Activated CD4-positive, alpha-beta T cell treated with anti-CD3 and anti-CD28 coated beads, Interleukin-2, amount 50 U/mL, for 24 hours (primary cell): Measurements from ENCODE around the gene ZNF239.
"Not testable (repeated sequence)": the region's sequence is repeated elsewhere in the genome, so short reads cannot be mapped to it uniquely, and the experiment has no call there.

Experiments used
- DNase-seq, 2 donors: peaks; one replicate each; pipeline ENCODE4 v3.0.0-alpha.2; 2020; ENCODE audit warnings: low read depth in 1 of 2, low spot score in 1 of 2

ZNF239 gene

DNA sequence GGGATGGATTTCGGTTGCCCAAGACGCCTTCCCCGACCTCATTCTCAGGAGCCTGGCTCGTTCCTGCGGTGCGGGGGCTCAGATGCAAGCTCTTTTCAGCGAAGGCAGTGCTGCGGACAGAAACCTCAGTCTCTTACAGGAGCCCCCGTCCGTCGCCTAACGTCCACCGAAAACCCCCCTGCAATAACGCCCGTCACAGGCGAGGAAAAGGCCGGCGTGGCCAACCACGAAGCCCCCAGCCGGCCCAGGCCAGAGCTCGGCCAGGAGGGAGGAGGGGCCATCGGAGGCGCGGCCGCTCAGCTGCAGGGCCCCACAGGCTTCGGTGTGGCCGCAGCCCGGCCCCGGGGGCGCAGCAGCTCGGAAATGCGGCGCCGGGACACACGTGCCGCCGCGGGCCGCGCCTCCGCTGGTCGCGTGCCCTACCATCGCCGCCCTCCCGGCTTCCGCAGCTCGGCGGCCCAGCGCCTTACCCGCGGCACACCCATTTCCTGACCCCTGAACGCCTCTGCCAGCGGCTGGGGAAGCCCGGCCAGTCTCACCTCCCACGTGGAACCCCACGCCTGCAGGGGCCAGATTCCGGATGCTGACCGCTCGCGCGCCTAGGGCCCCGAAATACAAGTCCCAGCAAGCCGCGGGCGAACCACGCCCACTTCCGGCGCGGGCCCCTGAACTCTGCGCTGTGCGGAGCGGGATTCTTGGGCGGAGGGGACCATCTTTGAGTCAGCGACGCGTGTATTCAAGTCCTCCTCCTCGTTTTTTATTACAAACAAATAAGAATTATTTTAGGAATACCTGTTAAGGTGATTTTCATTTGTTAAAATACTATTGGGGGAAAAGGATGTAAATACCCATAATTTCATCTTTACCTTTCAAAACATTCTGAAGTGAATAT, at the start of gene ZNF239:
TSS of gene ZNF239 (minus strand) at position 616 of the 892 bp plus-strand sequence. CDS start 16,537 bp downstream, outside the sequence.
- peak; percentile 70 to 77 for DNase-seq

DNA sequence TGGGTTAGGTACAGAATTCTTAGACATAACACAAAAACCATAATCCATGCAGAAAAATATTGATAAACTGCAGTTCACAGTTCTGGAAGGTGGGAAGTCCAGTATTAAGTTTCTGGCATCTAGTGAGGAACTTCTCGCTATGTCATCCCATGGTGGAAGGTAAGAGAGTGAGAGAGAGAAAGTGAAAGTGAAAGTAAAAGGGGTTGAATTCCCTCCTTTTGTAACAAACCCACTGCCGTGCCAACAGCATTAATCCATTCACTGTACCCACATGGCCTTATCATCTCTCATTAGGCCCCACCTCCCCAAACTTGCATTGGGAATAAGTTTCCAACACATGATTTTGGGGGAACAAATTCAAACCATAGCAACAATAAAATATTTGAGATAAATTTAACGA, 48.9 kb upstream of the ZNF239 start:
- DNase-seq: no peak

DNA sequence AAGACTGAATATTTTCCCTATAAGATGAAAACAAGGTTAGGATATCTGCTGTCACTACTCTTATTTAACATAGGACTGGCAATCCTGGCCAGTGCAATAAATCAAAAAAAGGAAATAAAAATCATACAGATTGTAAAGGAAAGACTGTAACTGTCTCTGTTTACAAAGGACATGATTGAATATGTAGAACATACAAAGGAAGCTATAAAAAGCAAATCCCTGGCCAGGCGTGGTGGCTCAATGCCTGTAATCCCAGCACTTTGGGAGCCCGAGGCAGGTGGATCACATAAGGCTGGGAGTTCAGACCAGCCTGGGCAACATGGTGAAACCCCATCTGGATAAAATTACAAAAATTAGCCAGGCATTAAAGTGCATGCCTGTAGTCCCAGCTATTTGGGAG, 47.6 kb upstream of the ZNF239 start:
- DNase-seq: no peak

DNA sequence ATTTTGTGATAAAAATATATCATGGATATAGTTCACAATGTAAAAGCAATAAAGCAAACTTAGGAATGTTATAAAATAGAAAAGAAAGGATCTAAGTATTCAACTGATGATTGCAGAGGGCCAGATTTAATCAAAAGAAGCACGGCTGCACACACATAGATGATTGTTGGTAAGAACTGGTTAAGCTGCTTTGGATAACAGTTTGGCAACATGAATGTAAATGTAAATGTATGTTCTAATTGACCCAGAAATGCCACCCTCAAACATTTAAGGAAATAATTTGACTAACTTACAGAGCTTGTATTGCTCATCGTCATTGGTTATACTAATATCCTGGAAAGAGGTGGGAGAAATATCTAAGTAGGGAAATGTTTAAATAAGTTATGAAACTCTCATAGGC, 45.0 kb upstream of the ZNF239 start:
- no peak for DNase-seq

DNA sequence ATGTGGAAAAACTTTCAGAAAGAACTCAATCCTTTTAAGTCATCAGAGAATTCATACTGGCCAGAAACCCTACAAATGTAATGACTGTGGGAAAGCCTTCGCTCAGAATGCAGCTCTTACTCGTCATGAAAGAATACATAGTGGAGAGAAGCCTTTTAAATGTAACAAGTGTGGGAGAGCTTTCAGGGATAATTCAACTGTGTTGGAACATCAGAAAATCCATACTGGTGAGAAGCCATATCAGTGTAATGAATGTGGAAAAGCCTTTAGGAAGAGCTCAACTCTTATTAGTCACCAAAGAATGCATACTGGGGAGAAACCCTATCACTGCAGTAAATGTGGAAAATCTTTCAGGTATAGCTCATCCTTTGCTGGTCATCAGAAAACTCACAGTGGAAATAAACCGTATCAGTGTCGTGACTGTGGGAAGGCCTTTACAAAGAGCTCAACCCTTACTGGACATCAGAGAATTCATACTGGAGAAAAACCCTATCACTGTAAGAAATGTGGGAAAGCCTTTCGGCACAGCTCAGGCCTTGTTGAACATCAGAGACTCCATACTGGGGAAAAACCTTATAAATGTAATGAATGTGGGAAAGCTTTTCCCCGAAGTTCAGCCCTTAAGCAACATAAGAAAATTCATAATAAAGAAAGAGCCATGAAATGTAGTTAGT, 42.4 kb upstream of the ZNF239 start:
- DNase-seq: no peak

DNA sequence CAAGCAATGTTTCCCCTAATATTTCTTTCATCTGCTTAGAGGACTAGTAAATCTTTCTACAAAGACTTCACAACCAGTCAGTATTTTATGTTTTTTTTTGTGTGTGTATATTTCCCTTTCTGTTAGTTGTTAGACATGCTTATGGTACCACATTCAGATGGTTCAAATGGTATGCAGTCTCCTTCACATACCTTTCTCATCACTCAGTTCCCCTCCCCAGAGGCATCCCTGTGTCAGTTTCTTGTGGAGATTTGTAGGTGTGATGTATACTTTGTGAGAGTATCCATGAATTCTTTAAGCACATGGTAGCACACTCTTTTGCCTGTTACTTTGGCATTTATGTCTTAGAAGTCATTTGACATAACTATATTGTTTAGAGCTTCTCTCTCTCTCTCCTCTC, 36.2 kb upstream of the ZNF239 start:
- no peak for DNase-seq

DNA sequence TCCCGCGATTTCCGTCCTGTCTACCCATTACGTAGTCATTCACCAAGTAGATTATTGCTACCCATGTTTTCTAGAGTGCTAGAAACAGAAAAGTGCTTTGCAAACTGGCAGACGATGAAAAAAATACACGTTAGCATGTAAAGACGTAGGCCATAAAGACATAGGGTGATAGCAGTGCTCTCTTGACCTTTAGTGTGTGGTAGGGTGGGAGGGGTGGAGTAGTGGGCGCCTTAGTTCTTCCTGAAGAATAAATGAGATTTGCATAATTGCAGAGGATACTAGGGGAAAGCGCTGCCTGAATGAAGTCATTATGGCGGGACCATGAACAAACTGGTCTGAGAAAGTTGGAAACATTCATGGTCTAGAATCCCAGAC, 32.8 kb upstream of the ZNF239 start:
- DNase-seq: no peak

DNA sequence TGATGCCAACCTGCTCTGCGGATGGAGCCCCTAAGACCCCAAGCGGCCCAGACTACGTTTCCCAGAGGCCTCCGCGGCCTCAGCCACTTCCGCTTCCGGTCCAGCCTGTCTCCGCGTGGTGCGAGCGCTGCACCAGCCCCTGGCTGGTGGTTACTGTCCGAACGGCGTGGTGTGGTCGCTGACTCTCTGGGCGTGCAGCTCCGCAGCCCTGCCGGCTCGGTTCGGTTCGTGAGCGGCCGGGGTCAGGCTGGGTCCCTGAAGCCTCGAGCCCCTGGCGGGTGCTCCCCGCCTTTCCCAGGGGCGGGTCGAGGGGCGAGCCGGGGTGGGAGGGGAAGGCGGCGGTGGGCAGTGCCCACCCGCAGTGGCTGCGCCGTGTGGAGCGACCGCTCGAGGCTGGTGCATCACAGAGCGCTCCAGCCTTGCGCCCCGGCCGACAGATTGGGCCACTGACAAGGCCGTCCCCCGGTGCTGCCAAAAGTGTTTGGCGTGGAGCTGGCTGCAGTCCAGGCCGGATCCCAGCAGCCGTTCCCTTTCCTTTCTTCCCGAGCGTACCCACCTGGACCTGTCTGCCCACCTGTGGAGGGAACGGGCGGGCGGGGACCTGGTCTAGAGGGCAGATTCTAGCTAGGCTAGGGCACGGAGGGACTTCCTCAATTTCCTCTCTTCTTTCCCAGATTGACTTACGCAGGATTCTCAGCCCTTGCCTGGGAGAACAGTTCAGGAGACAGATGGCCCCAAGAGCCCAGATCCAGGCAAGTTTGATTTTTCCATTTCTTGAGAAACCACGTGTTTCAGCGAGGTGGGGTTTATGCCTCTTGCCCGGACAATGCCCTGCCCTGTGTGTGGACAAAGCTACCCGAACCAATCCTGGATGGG, 32.1 kb upstream of the ZNF239 start, which contains the start of gene ZNF485:
TSS of gene ZNF485 (plus strand) at position 116 of the 876 bp plus-strand sequence. CDS start at position 729, 613 bp downstream.
- DNase-seq: peak; percentile 57 to 69

DNA sequence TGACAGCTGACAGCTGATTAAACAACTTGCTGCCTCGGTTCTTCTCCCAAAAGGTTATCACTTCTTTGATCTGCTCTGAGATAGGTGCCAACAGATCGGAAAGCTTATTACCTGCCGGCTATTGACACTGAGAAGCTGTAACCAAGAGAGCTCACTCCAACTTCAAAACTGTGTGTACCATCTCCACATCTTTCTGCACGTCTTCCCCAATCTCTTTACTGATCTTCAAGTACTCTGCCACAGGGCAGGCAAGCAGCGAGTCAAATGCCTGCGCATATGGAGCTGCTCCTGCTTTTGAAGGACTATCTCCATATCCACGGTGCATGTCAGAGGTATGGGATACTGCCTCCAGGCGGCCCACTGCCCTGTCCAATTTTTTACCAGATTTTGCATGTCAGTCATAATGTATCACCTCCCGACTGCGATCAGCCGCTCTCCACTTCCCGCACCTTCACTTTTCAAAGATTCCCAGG, 31.5 kb upstream of the ZNF239 start:
- no peak for DNase-seq

DNA sequence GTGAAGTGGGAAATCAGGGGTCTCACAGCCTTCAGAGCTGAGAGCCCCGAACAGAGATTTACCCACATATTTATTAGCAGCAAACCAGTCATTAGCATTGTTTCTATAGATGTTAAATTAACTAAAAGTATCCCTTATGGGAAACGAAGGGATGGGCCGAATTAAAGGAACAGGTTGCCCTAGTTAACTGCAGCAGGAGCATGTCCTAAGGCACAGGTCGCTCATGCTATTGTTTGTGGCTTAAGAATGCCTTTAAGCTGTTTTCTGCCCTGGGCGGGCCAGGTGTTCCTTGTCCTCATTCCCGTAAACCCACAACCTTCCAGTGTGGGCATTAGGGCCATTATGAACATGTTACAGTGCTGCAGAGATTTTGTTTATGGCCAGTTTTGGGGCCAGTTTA, 27.2 kb upstream of the ZNF239 start:
- not testable (repeated sequence) for DNase-seq

DNA sequence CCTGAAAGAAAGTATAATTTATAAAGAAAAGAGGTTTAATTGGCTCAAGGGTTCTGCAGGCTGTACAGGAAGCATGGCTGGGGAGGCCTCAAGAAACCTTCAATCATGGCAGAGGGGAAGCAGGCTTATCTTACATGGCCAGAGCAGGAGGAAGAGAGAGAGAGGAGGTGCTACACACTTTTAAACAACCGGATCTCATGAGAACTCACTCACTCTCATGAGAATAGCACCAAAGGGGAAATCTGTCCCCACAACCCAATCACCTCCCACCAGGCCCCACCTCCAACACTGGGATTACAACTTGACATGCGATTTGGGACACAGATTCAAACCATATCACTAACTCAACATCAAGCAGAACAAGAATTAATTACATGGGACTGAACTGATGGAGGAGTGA, 24.9 kb upstream of the ZNF239 start:
- DNase-seq: no peak

DNA sequence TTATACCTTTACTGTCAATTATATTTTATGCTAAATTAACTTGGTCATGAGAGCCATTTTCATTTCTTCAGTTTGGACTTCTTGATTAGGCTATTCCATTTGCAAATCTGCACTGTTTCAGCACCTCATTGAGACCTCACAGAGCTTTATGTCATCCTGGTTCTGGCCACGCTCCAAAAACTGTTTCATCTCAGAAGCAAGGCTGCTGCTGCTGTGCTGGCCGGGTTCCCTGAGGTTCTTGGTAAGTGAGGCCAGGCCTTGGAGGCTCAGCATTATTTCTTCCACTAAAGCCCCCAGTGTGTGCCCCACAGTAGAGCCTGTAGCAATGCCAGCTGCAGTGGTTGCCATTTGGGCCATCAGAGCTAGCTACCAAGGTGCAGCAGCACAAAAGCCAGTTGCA, 24.0 kb upstream of the ZNF239 start:
- DNase-seq: no peak

DNA sequence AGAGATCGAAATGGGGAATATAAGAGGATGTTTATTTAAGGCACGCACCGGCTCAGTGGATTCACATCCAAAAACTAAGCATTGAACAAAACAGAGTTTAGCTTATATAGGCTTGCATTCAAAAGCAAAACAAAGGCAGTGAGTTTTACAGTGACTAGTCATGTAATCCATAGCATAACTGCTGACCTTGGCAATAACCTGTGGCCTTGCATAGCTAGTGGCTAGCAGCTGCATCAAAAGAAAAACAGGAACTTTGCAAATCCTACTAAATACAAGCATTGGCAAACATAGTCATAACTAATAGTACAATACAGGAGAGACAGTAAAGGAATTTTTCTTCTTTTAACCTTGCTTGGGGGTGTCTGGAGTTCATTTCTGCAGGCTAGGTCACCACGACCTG, 22.1 kb upstream of the ZNF239 start:
- no peak for DNase-seq

DNA sequence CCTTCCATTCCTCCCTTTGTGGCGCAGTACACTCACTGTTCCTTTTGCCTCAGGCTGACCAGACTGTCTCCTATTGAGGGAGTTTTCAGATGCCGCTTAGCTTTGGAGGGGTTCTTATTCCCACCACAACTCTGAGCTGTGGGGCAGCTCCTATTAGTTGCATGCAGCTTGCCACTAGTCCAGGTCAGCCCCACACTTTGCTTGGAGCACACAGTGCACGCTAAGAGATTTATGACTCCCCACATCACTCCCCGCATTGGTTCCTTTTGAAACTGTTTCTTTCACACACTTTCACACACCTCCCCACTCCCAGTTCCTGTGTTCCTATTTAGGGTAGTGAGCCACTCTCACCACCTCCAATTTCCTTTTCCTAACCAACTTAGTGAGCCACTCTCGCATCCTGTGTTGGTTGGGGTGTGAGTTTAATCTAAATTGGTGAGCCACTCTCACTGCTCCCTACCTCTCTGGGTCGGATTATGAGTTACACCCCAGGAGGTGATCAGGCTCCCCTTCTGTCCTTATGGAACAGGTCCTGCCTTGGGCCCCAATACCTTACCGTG, 21.4 kb upstream of the ZNF239 start:
- DNase-seq: peak in 1 of 2 donors; percentile 40

DNA sequence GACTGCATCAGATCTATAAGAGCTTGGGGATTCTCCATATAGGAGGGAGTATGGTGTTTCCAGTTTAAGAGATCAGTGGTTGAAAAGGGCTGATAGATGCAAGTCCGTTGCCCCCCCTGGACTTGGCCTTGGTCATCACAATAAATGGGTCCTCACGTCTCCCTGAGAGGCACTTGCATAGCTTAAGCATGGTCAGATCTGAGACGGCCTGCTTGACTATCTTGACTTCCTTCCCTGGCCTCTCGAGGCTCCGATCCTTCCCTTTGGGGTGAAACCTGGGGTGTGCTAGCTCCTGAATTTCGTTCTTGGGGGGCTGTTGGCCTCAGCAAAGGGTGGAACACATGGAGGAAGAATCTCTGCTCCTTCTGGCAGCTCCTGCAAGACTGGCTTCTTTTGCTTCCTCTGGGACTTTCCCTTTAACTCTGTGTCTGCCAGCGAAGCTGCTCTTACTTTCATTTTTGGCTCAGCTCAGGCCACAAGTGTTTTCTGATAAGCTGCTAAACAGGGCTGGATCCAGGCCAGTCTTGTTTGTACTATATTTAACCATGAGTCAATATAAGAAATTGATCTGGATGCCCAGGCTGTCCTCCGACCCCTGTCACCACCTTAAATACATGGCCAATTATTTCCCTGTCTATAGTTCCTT, 20.7 kb upstream of the ZNF239 start:
- peak in 1 of 2 donors; percentile 36 for DNase-seq

DNA sequence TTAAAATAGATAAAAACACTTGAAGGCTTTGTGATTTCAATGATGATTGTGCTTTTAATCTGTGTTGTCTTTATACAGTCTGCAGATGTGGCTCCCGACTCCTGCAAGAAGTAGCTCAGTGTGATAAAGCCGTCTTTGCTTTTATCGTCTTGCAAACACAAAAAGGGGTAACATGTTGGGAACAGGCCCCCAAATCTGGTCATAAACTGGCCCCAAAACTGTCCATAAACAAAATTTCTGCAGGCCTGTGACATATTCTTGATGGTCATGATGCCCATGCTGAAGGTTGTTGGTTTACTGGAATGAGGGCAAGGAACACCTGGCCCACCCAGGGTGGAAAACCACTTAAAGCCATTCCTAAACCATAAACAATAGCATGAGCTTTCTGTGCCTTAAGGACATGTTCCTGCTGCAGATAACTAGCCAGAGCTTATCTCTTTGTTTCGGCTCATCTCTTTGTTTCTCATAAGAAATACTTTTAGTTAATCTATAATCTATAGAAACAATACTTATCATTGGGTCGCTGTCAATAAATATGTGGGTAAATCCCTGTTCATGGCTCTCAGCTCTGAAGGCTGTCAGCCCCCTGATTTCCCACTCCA, 17.0 kb upstream of the ZNF239 start:
- DNase-seq: no peak

DNA sequence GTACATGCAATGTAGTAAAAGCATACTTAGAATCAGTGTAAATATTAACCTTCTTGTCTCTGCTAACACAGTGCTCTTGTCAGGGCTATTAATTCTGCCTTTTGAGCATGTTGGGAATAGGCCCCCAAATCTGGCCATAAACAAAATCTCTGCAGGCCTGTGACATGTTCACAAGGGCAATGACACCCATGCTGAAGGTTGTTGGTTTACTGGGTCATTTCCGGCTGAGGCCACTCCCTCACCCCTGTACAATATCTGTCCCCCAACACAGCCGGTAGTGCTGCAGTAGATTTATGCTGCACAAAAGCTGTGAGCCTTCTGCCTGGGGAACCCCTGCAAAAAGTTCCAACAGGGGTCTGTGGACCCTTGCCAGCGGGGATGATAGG, 12.3 kb upstream of the ZNF239 start:
- DNase-seq: not testable (repeated sequence)

DNA sequence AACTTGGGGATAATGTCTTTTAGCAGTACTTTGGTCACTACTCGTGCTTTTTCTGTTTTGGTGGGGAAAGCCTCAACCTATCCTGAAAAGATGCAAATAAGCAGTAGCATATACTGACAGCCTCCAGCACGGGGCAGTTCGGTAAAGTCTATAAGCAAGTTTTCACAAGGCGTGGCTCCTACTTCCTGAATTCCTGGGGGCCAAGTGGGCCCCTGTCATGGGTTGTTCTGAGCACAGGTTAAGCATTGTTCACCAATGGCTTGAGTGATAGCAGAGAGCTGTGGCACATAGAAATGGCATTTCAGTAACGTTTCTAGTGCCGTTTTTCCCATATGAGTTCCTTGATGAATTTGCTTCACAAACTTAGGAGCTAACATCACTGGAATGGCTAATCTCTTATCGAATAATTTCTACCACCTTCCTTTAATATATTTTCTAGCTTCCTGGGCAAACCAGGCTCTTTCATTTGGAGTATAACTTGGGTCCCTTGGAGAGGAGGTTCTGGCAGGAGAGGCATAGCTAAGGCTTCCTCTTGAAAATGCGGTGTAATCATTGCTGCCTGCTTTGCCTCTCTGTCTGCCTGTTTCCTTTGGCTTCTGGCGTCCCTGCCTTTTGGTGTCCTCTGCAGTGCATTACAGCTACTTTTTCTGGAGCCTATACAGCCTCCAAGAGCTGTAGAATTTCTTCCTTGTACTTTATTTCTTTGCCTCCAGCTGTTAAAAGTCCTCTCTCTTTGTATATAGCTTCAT, 11.7 kb upstream of the ZNF239 start:
- no peak for DNase-seq

DNA sequence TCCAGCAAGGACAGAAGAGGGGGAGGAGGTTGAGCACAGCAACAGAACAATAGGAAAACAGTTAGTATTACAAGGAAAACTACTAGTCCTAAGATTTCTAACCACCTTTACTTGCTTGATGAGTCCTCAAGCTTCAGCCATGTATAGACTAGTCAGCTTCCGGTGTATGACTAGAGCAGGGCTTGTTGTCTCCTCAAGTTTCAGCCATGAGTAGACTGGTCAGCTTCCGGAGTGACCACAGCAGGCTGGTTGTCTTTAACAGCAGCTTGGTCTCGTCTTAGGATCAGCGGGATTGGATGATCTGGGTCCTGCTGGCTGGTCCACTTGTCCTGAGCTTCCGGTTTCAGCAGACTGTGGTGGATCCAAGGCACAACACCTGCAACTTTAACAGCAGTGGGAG, 10.6 kb upstream of the ZNF239 start:
- DNase-seq: no peak
